ENCODE measurements around the gene FCRL6. TPM values are rescaled to one million over a fixed set of nuclear protein-coding genes. Genes with fewer than 3 reads are reported as not detected.

The FCRL6 gene
- total RNA-seq, 1 experiment from 2014 or later: not detected

DNA sequence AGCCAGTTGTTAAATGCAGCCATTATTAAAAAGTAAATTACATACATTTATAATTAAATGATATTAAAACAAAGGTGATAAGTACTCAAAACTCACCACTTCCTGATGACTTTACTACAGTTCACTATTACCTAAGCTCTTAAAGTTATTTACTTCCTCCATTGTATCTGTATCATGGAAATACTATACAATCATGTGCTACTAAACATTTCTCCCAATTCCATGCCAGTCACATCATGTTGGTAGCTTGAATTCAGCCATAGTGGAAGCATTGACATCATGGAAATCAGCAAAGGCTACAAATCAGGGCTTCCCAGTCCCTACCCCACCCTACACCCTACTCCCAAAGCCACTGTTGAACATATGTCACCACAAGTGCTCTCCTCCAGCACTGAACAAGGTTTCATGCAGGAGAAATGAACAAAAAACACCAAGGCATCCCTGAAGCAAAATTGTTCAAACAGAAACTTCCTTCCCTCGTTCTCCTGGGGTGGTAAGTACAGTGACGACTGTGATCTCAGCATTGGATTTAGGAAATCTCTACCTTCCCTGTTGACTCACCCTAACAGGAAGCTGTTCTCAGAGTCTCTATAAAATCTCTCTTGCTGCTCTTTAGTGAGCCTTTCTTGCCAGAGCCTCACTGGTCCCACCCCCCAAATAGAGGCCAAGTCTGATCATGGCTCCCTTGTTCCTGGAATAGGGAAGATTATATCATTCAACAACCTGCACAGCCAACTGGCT is 47.6 kb downstream of the FCRL6 start:
- in situ Hi-C loops (cut with HindIII; ENCODE audit: low pct_unique_long_range_greater_than_20kb, low sequenced_read_pairs): no loop called here
- DNase-seq (ENCODE audit: low read depth, low spot score): no peak

DNA sequence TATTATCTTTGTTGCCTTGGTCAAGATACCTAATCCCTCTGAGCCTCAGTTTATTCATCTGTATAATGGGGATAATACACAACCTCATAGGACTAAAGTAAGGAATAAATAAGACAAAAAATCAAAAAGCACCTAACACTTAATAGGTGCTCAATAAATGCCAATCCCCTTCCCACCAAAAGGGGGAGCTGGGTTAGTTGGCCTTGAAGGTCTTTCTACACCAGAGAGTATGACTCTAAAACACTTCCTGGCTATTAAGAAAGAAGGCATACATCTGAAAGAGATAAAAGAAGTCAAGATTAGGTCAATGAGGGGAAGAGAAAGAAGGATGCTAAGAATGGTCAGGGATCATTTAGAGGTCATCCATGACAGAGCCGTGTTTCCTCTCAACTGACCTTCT is 49.2 kb downstream of the FCRL6 start:
- in situ Hi-C loops (cut with HindIII; ENCODE audit: low pct_unique_long_range_greater_than_20kb, low sequenced_read_pairs): no loop called here
- DNase-seq (ENCODE audit: low read depth, low spot score): peak; percentile 23

DNA sequence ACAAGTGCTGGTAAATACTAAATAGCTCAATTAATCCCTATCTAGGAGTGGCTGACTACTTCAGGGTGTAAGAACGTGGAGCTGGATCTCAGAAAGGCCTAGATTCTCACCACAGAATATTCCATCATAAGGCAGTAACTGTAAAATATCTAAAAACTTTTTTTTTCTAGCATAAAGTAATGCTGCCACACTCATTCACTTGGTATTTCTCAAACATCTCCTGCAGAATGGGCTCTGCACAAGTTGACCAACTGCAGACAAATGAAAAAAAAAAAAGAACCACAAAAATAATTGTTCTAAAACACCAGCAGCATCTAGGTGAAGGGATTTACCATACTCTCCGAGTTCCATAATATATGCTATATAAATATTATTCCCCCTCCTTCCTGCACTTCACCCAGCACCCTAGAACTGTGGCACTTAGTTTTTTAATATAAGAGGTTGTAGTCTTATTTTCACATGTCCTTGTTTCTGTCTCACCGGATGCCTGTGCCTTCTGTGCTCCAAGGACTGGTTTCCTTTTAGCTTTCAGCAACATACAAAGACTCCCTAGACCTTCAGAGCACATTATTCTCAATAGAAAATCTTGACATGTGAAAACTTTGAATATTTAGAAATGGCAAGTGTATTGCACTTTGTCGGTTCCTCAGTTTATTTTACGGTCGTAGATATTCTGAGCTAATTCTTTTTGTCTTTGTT is 51.4 kb downstream of the FCRL6 start:
- DNase-seq (ENCODE audit: low read depth, low spot score): no peak
- in situ Hi-C loops (cut with HindIII; ENCODE audit: low pct_unique_long_range_greater_than_20kb, low sequenced_read_pairs): no loop called here

- in situ Hi-C loops (cut with HindIII; ENCODE audit: low pct_unique_long_range_greater_than_20kb, low sequenced_read_pairs): no loop called here
- DNase-seq (ENCODE audit: low read depth, low spot score): peak; percentile 56
Observed at GRCh38 chr1:159854116-159854692, 52.0 kb downstream of the FCRL6 start.

GRCh38 chr1:159854693-159855192 is 52.6 kb downstream of the FCRL6 start:
- peak; percentile 62 for DNase-seq (ENCODE audit: low read depth, low spot score)

GRCh38 chr1:159855709-159856108 is 53.5 kb downstream of the FCRL6 start:
- in situ Hi-C loops (cut with HindIII; ENCODE audit: low pct_unique_long_range_greater_than_20kb, low sequenced_read_pairs): no loop called here
- DNase-seq (ENCODE audit: low read depth, low spot score): no peak

More at GRCh38 chr1:159854693-159855192, 52.6 kb downstream of the FCRL6 start:
- in situ Hi-C loops (cut with HindIII; ENCODE audit: low pct_unique_long_range_greater_than_20kb, low sequenced_read_pairs): no loop called here

- no peak for DNase-seq (ENCODE audit: low read depth, low spot score)
- in situ Hi-C loops (cut with HindIII; ENCODE audit: low pct_unique_long_range_greater_than_20kb, low sequenced_read_pairs): no loop called here
Observed at GRCh38 chr1:159856576-159856975, 54.4 kb downstream of the FCRL6 start.

DNA sequence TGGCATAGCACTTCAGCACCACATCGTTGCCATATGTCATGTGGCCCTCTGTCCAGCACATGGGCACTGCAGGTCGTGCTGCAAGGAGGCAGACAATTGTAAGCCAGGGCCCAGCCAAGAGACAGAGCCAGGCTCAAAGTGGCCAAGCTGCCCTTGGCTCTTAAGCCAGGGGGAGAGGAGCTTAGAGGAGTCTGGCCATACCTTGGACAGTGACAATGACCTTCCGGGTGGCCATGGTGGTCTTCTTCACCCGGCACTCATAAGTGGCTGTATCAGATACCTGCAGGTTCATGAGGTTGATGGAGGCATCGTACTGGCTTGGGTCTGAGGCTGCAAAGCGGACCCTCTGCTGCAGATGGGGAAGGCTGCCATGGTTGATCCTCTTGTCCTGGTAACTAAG is 55.7 kb downstream of the FCRL6 start:
- DNase-seq (ENCODE audit: low read depth, low spot score): no peak
- in situ Hi-C loops (cut with HindIII; ENCODE audit: low pct_unique_long_range_greater_than_20kb, low sequenced_read_pairs): no loop called here

DNA sequence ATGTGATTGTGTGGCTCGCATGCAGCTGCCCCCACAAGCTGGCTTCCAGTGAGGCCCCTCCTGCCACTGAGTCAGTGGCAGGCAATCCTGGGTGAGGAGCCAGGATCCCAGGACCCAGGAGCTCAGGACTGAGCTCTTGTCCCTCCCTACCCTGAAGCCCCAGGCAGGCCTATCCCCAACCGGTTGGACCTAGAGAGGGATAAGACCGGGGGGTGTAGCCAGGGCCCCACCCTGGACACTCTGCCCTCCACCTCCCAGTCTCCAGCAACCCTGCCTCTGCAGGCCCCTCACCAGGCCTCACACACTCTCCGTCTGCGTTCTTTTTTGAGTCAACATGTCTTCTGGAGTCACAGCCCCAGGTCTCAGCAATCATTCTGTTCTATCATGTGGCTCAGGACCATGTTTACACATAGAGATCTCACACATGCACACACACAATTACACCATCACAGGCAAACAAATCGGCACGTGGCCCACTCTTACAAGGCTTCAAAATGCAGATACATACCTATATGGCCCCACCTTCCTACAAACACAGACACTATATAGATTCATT is 57.7 kb downstream of the FCRL6 start:
- in situ Hi-C loops (cut with HindIII; ENCODE audit: low pct_unique_long_range_greater_than_20kb, low sequenced_read_pairs): no loop called here
- no peak for DNase-seq (ENCODE audit: low read depth, low spot score)

DNA sequence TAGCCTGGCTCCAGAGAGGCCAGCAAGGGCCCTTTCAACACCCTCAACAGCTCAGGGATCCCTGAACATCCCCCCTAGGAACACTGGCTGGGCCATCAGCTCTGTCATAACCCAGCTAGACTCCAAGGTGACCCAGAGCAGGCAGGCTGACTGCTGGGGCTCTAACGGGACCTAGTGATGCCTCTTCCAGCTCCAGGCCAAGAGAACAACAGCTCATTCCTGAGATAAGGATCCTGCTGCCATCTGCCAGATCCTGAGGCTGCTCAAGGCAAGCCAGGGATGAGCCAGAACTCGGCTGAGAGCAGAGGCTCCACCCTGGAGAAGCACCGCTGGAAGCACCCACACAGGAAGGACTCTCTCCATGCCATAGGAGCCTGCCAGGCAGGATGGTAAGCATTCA is 58.3 kb downstream of the FCRL6 start:
- in situ Hi-C loops (cut with HindIII; ENCODE audit: low pct_unique_long_range_greater_than_20kb, low sequenced_read_pairs): no loop called here
- no peak for DNase-seq (ENCODE audit: low read depth, low spot score)

DNA sequence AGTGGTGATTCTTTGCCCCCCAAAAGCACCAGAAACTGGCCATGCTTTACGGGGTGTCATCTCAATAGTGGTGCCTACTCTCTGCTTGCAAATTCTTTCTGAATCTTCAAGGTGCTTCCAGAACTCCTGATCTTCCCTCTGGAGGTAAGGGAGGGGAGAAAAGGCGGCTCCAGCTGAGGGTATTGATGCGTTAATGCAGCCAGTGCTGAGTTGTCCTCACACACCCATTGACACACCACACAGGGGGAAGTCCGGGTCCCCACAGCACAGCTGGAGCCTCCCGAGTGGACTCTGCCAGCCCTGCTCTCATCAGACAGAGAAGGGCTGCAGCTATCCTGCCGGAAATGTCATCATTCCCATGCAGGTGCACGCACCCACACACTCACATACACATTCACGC is 59.1 kb downstream of the FCRL6 start:
- in situ Hi-C loops (cut with HindIII; ENCODE audit: low pct_unique_long_range_greater_than_20kb, low sequenced_read_pairs): no loop called here
- no peak for DNase-seq (ENCODE audit: low read depth, low spot score)

GRCh38 chr1:159862031-159862430 is 59.9 kb downstream of the FCRL6 start:
- in situ Hi-C loops (cut with HindIII; ENCODE audit: low pct_unique_long_range_greater_than_20kb, low sequenced_read_pairs): no loop called here
- DNase-seq (ENCODE audit: low read depth, low spot score): no peak

DNA sequence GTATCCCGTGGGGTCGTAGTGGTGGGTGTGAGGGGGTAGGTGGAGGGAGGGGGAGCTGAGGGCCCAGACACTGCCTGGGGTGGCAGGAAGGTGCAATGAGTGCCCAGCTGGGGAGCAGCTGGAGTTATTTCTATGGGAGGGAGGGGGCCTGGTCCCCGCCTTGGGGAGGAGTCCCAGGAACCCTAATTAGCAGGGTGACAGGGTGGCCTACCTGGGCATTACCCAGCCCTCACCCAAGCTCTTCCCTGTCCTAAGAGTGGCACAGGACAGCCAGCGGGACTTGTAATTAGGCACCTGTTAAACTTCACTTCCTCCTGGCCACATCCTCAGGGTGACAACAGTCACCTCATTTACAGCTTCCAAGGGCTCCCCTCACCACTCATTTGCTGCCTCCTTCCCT is 60.4 kb downstream of the FCRL6 start, which contains the start of gene VSIG8:
Gene VSIG8, minus strand, starts transcription at position 101 of the 400 bp plus-strand sequence. CDS start 136 bp downstream, outside the sequence.
- in situ Hi-C loops (cut with HindIII; ENCODE audit: low pct_unique_long_range_greater_than_20kb, low sequenced_read_pairs): no loop called here
- DNase-seq (ENCODE audit: low read depth, low spot score): no peak

- in situ Hi-C loops (cut with HindIII; ENCODE audit: low pct_unique_long_range_greater_than_20kb, low sequenced_read_pairs): no loop called here
- DNase-seq (ENCODE audit: low read depth, low spot score): no peak
Observed at GRCh38 chr1:159864262-159864661, 62.1 kb downstream of the FCRL6 start.

Small RNA genes within 50 kb of the gene (small RNA-seq; reads per million reads assigned to genes)
- gene RF00570: 0 to 0.02 reads per million in 2 experiments

Other genes starting within 250 kb of the FCRL6 start
- gene APCS, start 214.5 kb upstream of the FCRL6 start, total RNA-seq (2014; rRNA removed; shearing (Covaris generic)): not detected in 2 replicates
- gene CRP, start 87.8 kb upstream of the FCRL6 start, total RNA-seq (2014; rRNA removed; shearing (Covaris generic)): not detected in 2 replicates
- gene DUSP23, start 21.4 kb upstream of the FCRL6 start, total RNA-seq (2014; rRNA removed; shearing (Covaris generic)): 59.0 and 78.8 TPM in 2 replicates
- not detected in 2 replicates for gene SLAMF8, start 24.5 kb downstream of the FCRL6 start, total RNA-seq (2014; rRNA removed; shearing (Covaris generic))
- gene VSIG8, start 60.3 kb downstream of the FCRL6 start, total RNA-seq (2014; rRNA removed; shearing (Covaris generic)): not detected in 2 replicates
- gene CFAP45, start 97.8 kb downstream of the FCRL6 start, total RNA-seq (2014; rRNA removed; shearing (Covaris generic)): 0.13 and 0.56 TPM in 2 replicates
- 122 and 128 TPM in 2 replicates for gene TAGLN2, start 123.1 kb downstream of the FCRL6 start, total RNA-seq (2014; rRNA removed; shearing (Covaris generic))
- gene IGSF9, start 143.3 kb downstream of the FCRL6 start, total RNA-seq (2014; rRNA removed; shearing (Covaris generic)): not detected in 2 replicates
- gene SLAMF9, start 151.9 kb downstream of the FCRL6 start, total RNA-seq (2014; rRNA removed; shearing (Covaris generic)): 13.6 and 17.9 TPM in 2 replicates
- gene PIGM, start 229.6 kb downstream of the FCRL6 start, total RNA-seq (2014; rRNA removed; shearing (Covaris generic)): 6.3 and 6.4 TPM in 2 replicates